Muscle layer of colon (tissue), 2 donors: ENCODE results near the gene ZNF775.

Source experiments
- H3K27ac ChIP-seq: one replicate; pipeline ENCODE4 v1.7.0; 2013; ENCODE audit warnings: low read depth, mild to moderate bottlenecking, low read length, moderate library complexity
- H3K27me3 ChIP-seq, 2 donors: one replicate each; pipeline ENCODE4 v1.7.0; 2013; ENCODE audit warnings: low read length in 2 of 2, mild to moderate bottlenecking in 2 of 2; ENCODE audit not compliant: insufficient read depth in 2 of 2, control insufficient read depth in 1 of 2
- H3K36me3 ChIP-seq: one replicate; pipeline ENCODE4 v1.7.0; 2013; ENCODE audit warnings: mild to moderate bottlenecking, low read length; ENCODE audit not compliant: insufficient read depth
- H3K4me1 ChIP-seq: one replicate; pipeline ENCODE4 v1.7.0; 2013; ENCODE audit warnings: mild to moderate bottlenecking, low read length; ENCODE audit not compliant: insufficient read depth
- H3K4me3 ChIP-seq, 2 donors: one replicate each; pipeline ENCODE4 v1.7.0; 2013; ENCODE audit warnings: low read length in 2 of 2, low read depth in 1 of 2, mild to moderate bottlenecking in 1 of 2, moderate library complexity in 1 of 2
- H3K9ac ChIP-seq: one replicate; pipeline ENCODE4 v1.7.0; 2013; ENCODE audit warnings: low read length
- H3K9me3 ChIP-seq: one replicate; pipeline ENCODE4 v1.7.0; 2013; ENCODE audit warnings: mild to moderate bottlenecking, low read length
- donor health status: abdominal sarcoma.
- donor health status: Adenocarcinoma of cecum.

The ZNF775 gene

GRCh38 chr7:150355666-150356059 lies 23.5 kb upstream of the ZNF775 start:
- Histone ChIP-seq H3K9me3 (no peaks in the 10 kb centered on the region), H3K4me3 (no peak overlapping the region), H3K36me3 (no peaks in the 10 kb centered on the region), H3K4me1 (peaks cover 15% of the 10 kb centered on the region), H3K27me3 (no peaks in the 10 kb centered on the region), H3K27ac (peak overlapping the region; percentile 35), H3K9ac (no peak overlapping the region)

GRCh38 chr7:150356265-150356897 lies 22.7 kb upstream of the ZNF775 start:
- Histone ChIP-seq H3K9me3 (no peaks in the 10 kb centered on the region), H3K36me3 (no peaks in the 10 kb centered on the region), H3K4me1 (peaks cover 16% of the 10 kb centered on the region), H3K27ac (no peak overlapping the region), H3K9ac (no peak overlapping the region), H3K27me3 (no peaks in the 10 kb centered on the region), H3K4me3 (no peak overlapping the region)

- no peak overlapping the region for H3K4me3 ChIP-seq
- no peaks in the 10 kb centered on the region for H3K27me3 ChIP-seq
- H3K4me1 ChIP-seq: peaks cover 21% of the 10 kb centered on the region
- H3K27ac ChIP-seq: no peak overlapping the region
- no peak overlapping the region for H3K9ac ChIP-seq
- H3K9me3 ChIP-seq: no peaks in the 10 kb centered on the region
- no peaks in the 10 kb centered on the region for H3K36me3 ChIP-seq
These were observed 21.9 kb upstream of the ZNF775 start for GRCh38 chr7:150357270-150357669.

- H3K9me3 ChIP-seq: no peaks in the 10 kb centered on the region
- no peak overlapping the region for H3K9ac ChIP-seq
- no peaks in the 10 kb centered on the region for H3K36me3 ChIP-seq
- H3K4me1 ChIP-seq: peaks cover 21% of the 10 kb centered on the region
- H3K4me3 ChIP-seq: no peak overlapping the region
- H3K27me3 ChIP-seq: no peaks in the 10 kb centered on the region
- H3K27ac ChIP-seq: no peak overlapping the region
These were observed 21.2 kb upstream of the ZNF775 start for GRCh38 chr7:150357771-150358427.

GRCh38 chr7:150358433-150358832 lies 20.7 kb upstream of the ZNF775 start:
- H3K9ac ChIP-seq: no peak overlapping the region
- H3K27me3 ChIP-seq: no peaks in the 10 kb centered on the region
- peaks cover 21% of the 10 kb centered on the region for H3K4me1 ChIP-seq

GRCh38 chr7:150358988-150359621 lies 20.0 kb upstream of the ZNF775 start:
- Histone ChIP-seq H3K9me3 (no peaks in the 10 kb centered on the region), H3K4me3 (no peak overlapping the region), H3K4me1 (peaks cover 21% of the 10 kb centered on the region)

More at GRCh38 chr7:150358433-150358832, 20.7 kb upstream of the ZNF775 start:
- Histone ChIP-seq H3K36me3 (no peaks in the 10 kb centered on the region), H3K4me3 (no peak overlapping the region), H3K9me3 (no peaks in the 10 kb centered on the region), H3K27ac (no peak overlapping the region)

GRCh38 chr7:150359622-150360362 lies 19.3 kb upstream of the ZNF775 start:
- no peak overlapping the region for H3K9ac ChIP-seq
- H3K36me3 ChIP-seq: no peaks in the 10 kb centered on the region
- H3K27ac ChIP-seq: no peak overlapping the region
- no peaks in the 10 kb centered on the region for H3K9me3 ChIP-seq
- no peak overlapping the region for H3K4me3 ChIP-seq
- H3K4me1 ChIP-seq: peaks cover 15% of the 10 kb centered on the region
- H3K27me3 ChIP-seq: no peaks in the 10 kb centered on the region

More at GRCh38 chr7:150358988-150359621, 20.0 kb upstream of the ZNF775 start:
- Histone ChIP-seq H3K27ac (no peak overlapping the region), H3K9ac (no peak overlapping the region), H3K36me3 (no peaks in the 10 kb centered on the region), H3K27me3 (no peaks in the 10 kb centered on the region)

- Histone ChIP-seq H3K9me3 (no peaks in the 10 kb centered on the region), H3K9ac (no peak overlapping the region), H3K36me3 (no peaks in the 10 kb centered on the region), H3K27ac (no peak overlapping the region), H3K4me3 (no peak overlapping the region), H3K27me3 (no peaks in the 10 kb centered on the region), H3K4me1 (peaks cover 9% of the 10 kb centered on the region)
These were observed 18.6 kb upstream of the ZNF775 start for GRCh38 chr7:150360363-150361058.

- H3K27ac ChIP-seq: peak overlapping the region; percentile 29
- no peaks in the 10 kb centered on the region for H3K27me3 ChIP-seq
- no peak overlapping the region for H3K9ac ChIP-seq
- H3K36me3 ChIP-seq: no peaks in the 10 kb centered on the region
- H3K4me1 ChIP-seq: peaks cover 6% of the 10 kb centered on the region
- no peak overlapping the region for H3K4me3 ChIP-seq
- no peaks in the 10 kb centered on the region for H3K9me3 ChIP-seq
These were observed 17.7 kb upstream of the ZNF775 start for GRCh38 chr7:150361402-150361801.

- Histone ChIP-seq H3K4me3 (no peak overlapping the region), H3K36me3 (no peaks in the 10 kb centered on the region), H3K27me3 (no peaks in the 10 kb centered on the region), H3K9me3 (no peaks in the 10 kb centered on the region), H3K27ac (peak overlapping the region; percentile 29), H3K9ac (no peak overlapping the region), H3K4me1 (peaks cover 6% of the 10 kb centered on the region)
These were observed 17.1 kb upstream of the ZNF775 start for GRCh38 chr7:150361807-150362621.
